ENCODE data around the gene EEF1AKMT4. TPM values are rescaled to one million over a fixed set of nuclear protein-coding genes. Genes with fewer than 3 reads are reported as not detected.

Gene EEF1AKMT4
- total RNA-seq, 1 experiment from 2014 or later: 16.5 TPM

GRCh38 chr3:184233127-184233843 is 16.2 kb upstream of the EEF1AKMT4 start:
- DNase-seq (ENCODE audit: low read depth, low spot score): no peak
- in situ Hi-C loops (cut with HindIII; ENCODE audit: low pct_unique_long_range_greater_than_20kb, low sequenced_read_pairs): no loop called here

- in situ Hi-C loops (cut with HindIII; ENCODE audit: low pct_unique_long_range_greater_than_20kb, low sequenced_read_pairs): no loop called here
- no peak for DNase-seq (ENCODE audit: low read depth, low spot score)
Measured at GRCh38 chr3:184234224-184234623, 15.2 kb upstream of the EEF1AKMT4 start.

- no peak for DNase-seq (ENCODE audit: low read depth, low spot score)
- in situ Hi-C loops (cut with HindIII; ENCODE audit: low pct_unique_long_range_greater_than_20kb, low sequenced_read_pairs): no loop called here
Measured at GRCh38 chr3:184234671-184235380, 14.6 kb upstream of the EEF1AKMT4 start.

GRCh38 chr3:184235381-184236032 is 14.0 kb upstream of the EEF1AKMT4 start:
- in situ Hi-C loops (cut with HindIII; ENCODE audit: low pct_unique_long_range_greater_than_20kb, low sequenced_read_pairs): no loop called here
- DNase-seq (ENCODE audit: low read depth, low spot score): no peak

GRCh38 chr3:184236033-184236410 is 13.4 kb upstream of the EEF1AKMT4 start:
- DNase-seq (ENCODE audit: low read depth, low spot score): no peak
- in situ Hi-C loops (cut with HindIII; ENCODE audit: low pct_unique_long_range_greater_than_20kb, low sequenced_read_pairs): no loop called here

GRCh38 chr3:184236636-184237035 is 12.8 kb upstream of the EEF1AKMT4 start:
- no peak for DNase-seq (ENCODE audit: low read depth, low spot score)
- in situ Hi-C loops (cut with HindIII; ENCODE audit: low pct_unique_long_range_greater_than_20kb, low sequenced_read_pairs): no loop called here

GRCh38 chr3:184237211-184237610 is 12.3 kb upstream of the EEF1AKMT4 start:
- no peak for DNase-seq (ENCODE audit: low read depth, low spot score)
- in situ Hi-C loops (cut with HindIII; ENCODE audit: low pct_unique_long_range_greater_than_20kb, low sequenced_read_pairs): no loop called here

- DNase-seq (ENCODE audit: low read depth, low spot score): no peak
- in situ Hi-C loops (cut with HindIII; ENCODE audit: low pct_unique_long_range_greater_than_20kb, low sequenced_read_pairs): no loop called here
Measured at GRCh38 chr3:184237807-184238206, 11.7 kb upstream of the EEF1AKMT4 start.

GRCh38 chr3:184238246-184238818 is 11.1 kb upstream of the EEF1AKMT4 start:
- DNase-seq (ENCODE audit: low read depth, low spot score): no peak
- in situ Hi-C loops (cut with HindIII; ENCODE audit: low pct_unique_long_range_greater_than_20kb, low sequenced_read_pairs): no loop called here

- DNase-seq (ENCODE audit: low read depth, low spot score): no peak
- in situ Hi-C loops (cut with HindIII; ENCODE audit: low pct_unique_long_range_greater_than_20kb, low sequenced_read_pairs): no loop called here
Measured at GRCh38 chr3:184239221-184239620, 10.3 kb upstream of the EEF1AKMT4 start.

- DNase-seq (ENCODE audit: low read depth, low spot score): no peak
- in situ Hi-C loops (cut with HindIII; ENCODE audit: low pct_unique_long_range_greater_than_20kb, low sequenced_read_pairs): no loop called here
Measured at GRCh38 chr3:184239708-184240107, 9.8 kb upstream of the EEF1AKMT4 start.

- in situ Hi-C loops (cut with HindIII; ENCODE audit: low pct_unique_long_range_greater_than_20kb, low sequenced_read_pairs): no loop called here
- DNase-seq (ENCODE audit: low read depth, low spot score): peak; percentile 34
Measured at GRCh38 chr3:184240384-184241140, 8.9 kb upstream of the EEF1AKMT4 start.

GRCh38 chr3:184241141-184241446 is 8.4 kb upstream of the EEF1AKMT4 start:
- no peak for DNase-seq (ENCODE audit: low read depth, low spot score)
- in situ Hi-C loops (cut with HindIII; ENCODE audit: low pct_unique_long_range_greater_than_20kb, low sequenced_read_pairs): no loop called here

GRCh38 chr3:184241447-184242296 is 7.8 kb upstream of the EEF1AKMT4 start:
- in situ Hi-C loops (cut with HindIII; ENCODE audit: low pct_unique_long_range_greater_than_20kb, low sequenced_read_pairs): no loop called here

GRCh38 chr3:184242297-184242685 is 7.2 kb upstream of the EEF1AKMT4 start:
- no peak for DNase-seq (ENCODE audit: low read depth, low spot score)
- in situ Hi-C loops (cut with HindIII; ENCODE audit: low pct_unique_long_range_greater_than_20kb, low sequenced_read_pairs): no loop called here

More at GRCh38 chr3:184241447-184242296, 7.8 kb upstream of the EEF1AKMT4 start:
- DNase-seq (ENCODE audit: low read depth, low spot score): peak; percentile 46

- in situ Hi-C loops (cut with HindIII; ENCODE audit: low pct_unique_long_range_greater_than_20kb, low sequenced_read_pairs): no loop called here
- DNase-seq (ENCODE audit: low read depth, low spot score): peak; percentile 82
Measured at GRCh38 chr3:184248454-184249411, 739 bp upstream of the EEF1AKMT4 start, which contains the start of gene ALG3. Gene ALG3 (minus strand): TSS chr3:184248962. CDS start chr3:184248940, 22 bp downstream.

Measured in SK-MEL-5 (cell line).